HCT116 (cell line): ENCODE data around the gene EGFLAM. TPM values are rescaled to one million over a fixed set of nuclear protein-coding genes. Genes with fewer than 3 reads are reported as not detected.

Experiments used
- ATAC-seq: fragments of 200-7000 bp; cut with Tn5 transposase; 2 replicates; pipeline ENCODE4 v1.9.1; 2020; ENCODE audit warnings: mild to moderate bottlenecking, moderate library complexity
- BruUV-seq: library from RNA; stranded (reverse); fragments of 400-500 nt; replicated peaks from 2 replicates; lab custom pipeline; 2021; lab: Mats Ljungman, UMichigan
- CTCF ChIA-PET: fragments of 300-600 bp; sonication (Branson Sonifier 250); formaldehyde crosslinking; loops from one replicate; lab custom pipeline; 2021; ENCODE audit warnings: antibody characterized with exemption; lab: Charles Lee
- POLR2A ChIA-PET: fragments of 300-600, 350-600 bp; sonication (Branson Sonifier 250); formaldehyde crosslinking; loops from one replicate; lab custom pipeline; 2021; ENCODE audit warnings: antibody characterized with exemption; lab: Charles Lee
- RAD21 ChIA-PET, 2 experiments: fragments of 300-600 bp; sonication (Branson Sonifier 250); formaldehyde crosslinking; loops; one replicate each; lab custom pipeline; 2023; ENCODE audit warnings: low total read pairs in 2 of 2; ENCODE audit not compliant: uncharacterized antibody in 2 of 2, unreplicated experiment in 2 of 2, low non-redundant PET in 1 of 2; lab: Charles Lee
- DNase-seq: peaks from one replicate; pipeline ENCODE4 v3.0.0-alpha.2; 2010; ENCODE audit warnings: low read depth, low spot score
- H2AFZ ChIP-seq: fragments of 200-600 bp; shearing (Covaris generic), sonication (generic); 2 replicates; pipeline ENCODE4 v1.6.1; 2017; ENCODE audit warnings: low read depth, mixed run types, mixed read lengths, antibody characterized with exemption, low read length; ENCODE audit not compliant: poor library complexity, severe bottlenecking
- H3K27ac ChIP-seq: 2 replicates; pipeline ENCODE4 v1.5.1; 2012; ENCODE audit warnings: low read depth, low read length
- H3K27me3 ChIP-seq: fragments of 200-600 bp; sonication (generic); 2 replicates; pipeline ENCODE4 v1.6.1; 2016; ENCODE audit warnings: mixed run types, low read length, mixed read lengths; ENCODE audit not compliant: insufficient read depth
- H3K36me3 ChIP-seq, 2 experiments: fragments of 200-500 bp in 1 of 2; fragments of 200-600 bp in 1 of 2; sonication (Bioruptor generic) in 1 of 2; sonication (generic) in 1 of 2; 2 replicates each; pipeline versions ENCODE4 v1.5.1 to v1.6.1; 2014 to 2016; ENCODE audit warnings: low read length in 2 of 2, inconsistent platforms in 1 of 2, mixed read lengths in 1 of 2, mixed run types in 1 of 2; ENCODE audit not compliant: insufficient read depth in 2 of 2, control insufficient read depth in 1 of 2
- H3K4me1 ChIP-seq, 2 experiments: fragments of 200-600 bp in 1 of 2; sonication (generic) in 1 of 2; 2 replicates each; pipeline versions ENCODE4 v1.5.1 to v1.6.1; 2012 to 2017; ENCODE audit warnings: low read length in 2 of 2, inconsistent platforms in 1 of 2, mild to moderate bottlenecking in 1 of 2, mixed read lengths in 1 of 2, mixed run types in 1 of 2, moderate library complexity in 1 of 2; ENCODE audit not compliant: insufficient read depth in 2 of 2, control insufficient read depth in 1 of 2
- H3K4me2 ChIP-seq: fragments of 200-600 bp; sonication (generic); 2 replicates; pipeline ENCODE4 v1.6.1; 2017; ENCODE audit warnings: mixed run types, low read length, mixed read lengths
- H3K4me3 ChIP-seq, 2 experiments: fragments of 200-600 bp in 1 of 2; sonication (generic) in 1 of 2; replicated peaks in 1 of 2; 2 replicates each; pipeline ENCODE4 v1.5.1; 2011 to 2016; ENCODE audit warnings: low read length in 2 of 2, control low read depth in 1 of 2, low read depth in 1 of 2, mild to moderate bottlenecking in 1 of 2, mixed read lengths in 1 of 2, mixed run types in 1 of 2
- H3K79me2 ChIP-seq: fragments of 200-600 bp; sonication (generic); 2 replicates; pipeline ENCODE4 v1.6.1; 2017; ENCODE audit warnings: mild to moderate bottlenecking, mixed run types, low read length, moderate library complexity, mixed read lengths; ENCODE audit not compliant: insufficient read depth
- H3K9ac ChIP-seq: fragments of 200-600 bp; sonication (generic); 2 replicates; pipeline ENCODE4 v1.6.1; 2016; ENCODE audit warnings: low read length, mixed read lengths
- H3K9me2 ChIP-seq: fragments of 200-600 bp; sonication (generic), shearing (Covaris generic); 2 replicates; pipeline ENCODE4 v1.6.1; 2017; ENCODE audit warnings: mixed run types, mild to moderate bottlenecking, moderate library complexity; ENCODE audit not compliant: insufficient read depth
- H3K9me3 ChIP-seq, 2 experiments: fragments of 200-500 bp in 1 of 2; fragments of 200-600 bp in 1 of 2; sonication (Bioruptor generic) in 1 of 2; sonication (generic) in 1 of 2; 2 replicates each; pipeline ENCODE4 v1.6.1; 2014 to 2017; ENCODE audit warnings: low read length in 2 of 2, mixed read lengths in 2 of 2, inconsistent platforms in 1 of 2, low read depth in 1 of 2, mild to moderate bottlenecking in 1 of 2, mixed run types in 1 of 2, moderate library complexity in 1 of 2; ENCODE audit not compliant: control insufficient read depth in 1 of 2, insufficient read depth in 1 of 2
- H4K20me1 ChIP-seq: fragments of 200-600 bp; sonication (generic), shearing (Covaris generic); 2 replicates; pipeline ENCODE4 v1.6.1; 2017; ENCODE audit warnings: mixed run types, mild to moderate bottlenecking, moderate library complexity; ENCODE audit not compliant: insufficient read depth
- ATF3 ChIP-seq: IDR thresholded peaks from 2 replicates; pipeline ENCODE4 v1.6.1; 2012
- CBX3 ChIP-seq: IDR thresholded peaks from 2 replicates; pipeline ENCODE4 v1.6.1; 2012; ENCODE audit warnings: low read depth
- CEBPB ChIP-seq: IDR thresholded peaks from 2 replicates; pipeline ENCODE4 v1.6.1; 2012; ENCODE audit warnings: low read depth
- EGR1 ChIP-seq: IDR thresholded peaks from 2 replicates; pipeline ENCODE4 v1.6.1; 2012; ENCODE audit warnings: low read depth
- EZH2 ChIP-seq: fragments of 200-600 bp; sonication (generic); IDR thresholded peaks from 2 replicates; pipeline ENCODE4 v1.6.1; 2017; ENCODE audit warnings: antibody characterized with exemption, mixed run types
- EZH2phosphoT487 ChIP-seq: fragments of 200-600 bp; IDR thresholded peaks from 2 replicates; pipeline ENCODE4 v1.6.1; 2018; ENCODE audit warnings: antibody characterized with exemption, borderline replicate concordance
- POLR2A ChIP-seq: IDR thresholded peaks from 2 replicates; pipeline ENCODE4 v1.7.0; 2011; ENCODE audit warnings: borderline replicate concordance; ENCODE audit not compliant: insufficient read depth, insufficient read length; ENCODE audit errors: extremely low read depth
- TCF7L2 ChIP-seq: IDR thresholded peaks from 2 replicates; pipeline ENCODE4 v1.7.0; 2011; ENCODE audit warnings: borderline replicate concordance, inconsistent platforms; ENCODE audit not compliant: insufficient read depth, insufficient read length; ENCODE audit errors: extremely low read depth
- YY1 ChIP-seq: IDR thresholded peaks from 2 replicates; pipeline ENCODE4 v1.6.1; 2011; ENCODE audit warnings: low read length, low read depth, moderate library complexity, mild to moderate bottlenecking; ENCODE audit not compliant: insufficient replicate concordance; ENCODE audit errors: extremely low read depth
- ZFX ChIP-seq: fragments of 450-650 bp; IDR thresholded peaks from 2 replicates; pipeline ENCODE4 v1.6.1; 2017
- ZNF274 ChIP-seq: fragments of 200-500 bp; sonication (Bioruptor generic); IDR thresholded peaks from 2 replicates; pipeline ENCODE4 v1.6.1; 2014; ENCODE audit warnings: mild to moderate bottlenecking, low read depth, low read length, inconsistent platforms
- intact Hi-C: fragments of 100-400 bp; cut with micrococcal nuclease; formaldehyde crosslinking; loops from 2 replicates; pipeline ENCODE4 v1.10.0; 2022
- total RNA-seq: library from RNA; stranded (reverse); gene quantifications from one replicate; pipeline ENCODE4 v1.2.1, GENCODE V29; 2021; ENCODE audit not compliant: unreplicated experiment
- TF ChIP-seq, protein P1 (sequence below): IDR thresholded peaks from 2 replicates; pipeline ENCODE4 v1.6.1; 2012; ENCODE audit warnings: low read depth

The EGFLAM gene
- total RNA-seq, 1 experiment from 2014 or later = not detected

- ChIA-PET POLR2A (no interaction called here), CTCF (no interaction called here), RAD21 (no interaction called here)
- no peak overlapping the region for H3K27ac ChIP-seq
- DNase-seq = no peak
- no peak overlapping the region for H3K4me2 ChIP-seq
- H3K36me3 ChIP-seq = no peaks in the 10 kb centered on the region
- no peak for ATAC-seq
- H4K20me1 ChIP-seq = no peaks in the 10 kb centered on the region
- intact Hi-C loops = no loop called here
- no TSS peak for BruUV-seq
- H3K9me2 ChIP-seq = no peaks in the 10 kb centered on the region
- no peak overlapping the region for H3K9ac ChIP-seq
- no peaks in the 10 kb centered on the region for H3K79me2 ChIP-seq
- no peak overlapping the region for H2AFZ ChIP-seq
- H3K9me3 ChIP-seq = peaks cover 0 to 8% of the 10 kb centered on the region in 2 experiments; a peak in 1 of 4 replicates
- H3K27me3 ChIP-seq = no peaks in the 10 kb centered on the region
- H3K4me1 ChIP-seq = no peaks in the 10 kb centered on the region
- TF ChIP-seq ZNF274 = no peak
- TF ChIP-seq POLR2A = no peak
- TF ChIP-seq EGR1 = no peak
- no peak for TF ChIP-seq TCF7L2
- no peak for TF ChIP-seq CBX3
- no peak for TF ChIP-seq EZH2phosphoT487
- no peak for TF ChIP-seq ATF3
- TF ChIP-seq, protein P1, sequence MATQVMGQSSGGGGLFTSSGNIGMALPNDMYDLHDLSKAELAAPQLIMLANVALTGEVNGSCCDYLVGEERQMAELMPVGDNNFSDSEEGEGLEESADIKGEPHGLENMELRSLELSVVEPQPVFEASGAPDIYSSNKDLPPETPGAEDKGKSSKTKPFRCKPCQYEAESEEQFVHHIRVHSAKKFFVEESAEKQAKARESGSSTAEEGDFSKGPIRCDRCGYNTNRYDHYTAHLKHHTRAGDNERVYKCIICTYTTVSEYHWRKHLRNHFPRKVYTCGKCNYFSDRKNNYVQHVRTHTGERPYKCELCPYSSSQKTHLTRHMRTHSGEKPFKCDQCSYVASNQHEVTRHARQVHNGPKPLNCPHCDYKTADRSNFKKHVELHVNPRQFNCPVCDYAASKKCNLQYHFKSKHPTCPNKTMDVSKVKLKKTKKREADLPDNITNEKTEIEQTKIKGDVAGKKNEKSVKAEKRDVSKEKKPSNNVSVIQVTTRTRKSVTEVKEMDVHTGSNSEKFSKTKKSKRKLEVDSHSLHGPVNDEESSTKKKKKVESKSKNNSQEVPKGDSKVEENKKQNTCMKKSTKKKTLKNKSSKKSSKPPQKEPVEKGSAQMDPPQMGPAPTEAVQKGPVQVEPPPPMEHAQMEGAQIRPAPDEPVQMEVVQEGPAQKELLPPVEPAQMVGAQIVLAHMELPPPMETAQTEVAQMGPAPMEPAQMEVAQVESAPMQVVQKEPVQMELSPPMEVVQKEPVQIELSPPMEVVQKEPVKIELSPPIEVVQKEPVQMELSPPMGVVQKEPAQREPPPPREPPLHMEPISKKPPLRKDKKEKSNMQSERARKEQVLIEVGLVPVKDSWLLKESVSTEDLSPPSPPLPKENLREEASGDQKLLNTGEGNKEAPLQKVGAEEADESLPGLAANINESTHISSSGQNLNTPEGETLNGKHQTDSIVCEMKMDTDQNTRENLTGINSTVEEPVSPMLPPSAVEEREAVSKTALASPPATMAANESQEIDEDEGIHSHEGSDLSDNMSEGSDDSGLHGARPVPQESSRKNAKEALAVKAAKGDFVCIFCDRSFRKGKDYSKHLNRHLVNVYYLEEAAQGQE = no peak
- TF ChIP-seq CEBPB = no peak
- TF ChIP-seq EZH2 = no peak
- no peak for TF ChIP-seq ZFX
- no peak for TF ChIP-seq YY1
- no peak overlapping the region for H3K4me3 ChIP-seq
These were observed 46.8 kb downstream of the EGFLAM start for GRCh38 chr5:38305148-38305547.
